SHP77 treated with DMSO at 0.1 percent for 48 hours (cell line): ENCODE data around the gene BUB1.
"Not testable (repeated sequence)": the region's sequence is repeated elsewhere in the genome, so short reads cannot be mapped to it uniquely, and the experiment has no call there.

Source experiments
- DNase-seq: peaks from one replicate; lab custom pipeline; 2025; lab: John Stamatoyannopoulos, UW

BUB1 gene

DNA sequence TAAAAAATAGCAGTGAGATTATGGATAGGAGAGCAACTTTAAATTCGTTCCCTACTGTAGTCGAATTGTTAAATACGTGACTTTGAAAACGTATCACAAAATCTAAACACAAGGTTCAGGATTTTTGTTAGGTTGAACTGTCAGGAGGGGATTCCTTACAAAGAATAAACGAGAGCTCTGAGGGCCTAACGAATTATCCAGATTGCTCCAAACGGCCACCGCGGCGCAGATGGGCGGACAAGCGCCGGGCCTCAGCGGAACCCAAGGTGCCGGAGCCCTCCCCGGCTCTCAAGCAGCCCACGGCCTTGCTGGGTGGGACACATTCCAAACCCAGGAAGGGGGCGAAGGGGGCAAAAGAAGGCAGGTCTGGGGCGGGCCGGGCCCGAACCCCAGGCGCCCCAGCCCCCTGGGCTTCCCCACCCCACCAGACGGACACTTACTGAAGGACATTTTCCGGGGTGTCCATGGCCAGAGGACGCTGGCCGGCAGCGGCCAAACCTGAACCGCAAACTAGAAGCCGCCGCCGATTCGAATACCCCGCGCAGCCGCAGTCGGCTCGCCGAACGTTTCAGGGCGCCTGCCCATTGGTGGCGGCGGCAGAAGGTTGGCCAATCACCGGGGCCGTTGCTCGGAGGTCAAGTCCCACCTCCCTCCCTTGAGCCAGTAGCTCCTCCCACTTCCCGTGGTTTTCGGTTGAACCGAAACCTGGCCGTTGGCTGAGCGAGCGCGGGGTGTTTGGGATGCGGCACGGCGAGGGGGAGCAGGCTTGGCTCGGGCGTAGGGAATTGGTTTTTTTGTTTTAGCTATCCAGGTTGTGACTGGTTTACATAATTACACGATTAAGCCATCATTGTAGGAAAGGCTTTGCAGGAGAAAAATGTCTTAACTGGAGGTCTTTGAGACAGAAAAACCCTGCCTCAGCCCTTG is at the start of gene BUB1:
BUB1 (minus strand) TSS at position 534 of the 927 bp plus-strand sequence; CDS start at position 466, 68 bp downstream.
- DNase-seq, result peak; percentile 85

DNA sequence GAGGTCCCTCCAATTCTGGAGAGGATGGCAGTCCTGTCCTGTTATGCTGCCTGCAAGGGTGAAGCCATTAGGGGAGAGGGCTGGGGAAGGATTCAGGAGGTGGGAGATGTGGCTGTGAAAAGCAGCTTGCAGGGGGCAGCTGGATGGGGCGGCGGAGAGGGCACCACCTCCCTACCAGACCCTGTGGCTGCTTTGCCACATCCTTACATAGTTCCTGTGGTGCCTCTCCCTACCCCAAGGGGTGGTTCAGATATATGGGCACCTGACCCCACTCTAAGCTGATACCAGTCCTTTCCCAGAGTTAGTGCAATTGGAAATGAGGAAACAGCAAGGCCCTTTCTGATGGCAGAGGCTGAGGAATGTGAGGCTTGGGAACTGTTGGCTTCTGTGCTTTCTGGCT is 48.4 kb upstream of the BUB1 start:
- DNase-seq, result no peak

DNA sequence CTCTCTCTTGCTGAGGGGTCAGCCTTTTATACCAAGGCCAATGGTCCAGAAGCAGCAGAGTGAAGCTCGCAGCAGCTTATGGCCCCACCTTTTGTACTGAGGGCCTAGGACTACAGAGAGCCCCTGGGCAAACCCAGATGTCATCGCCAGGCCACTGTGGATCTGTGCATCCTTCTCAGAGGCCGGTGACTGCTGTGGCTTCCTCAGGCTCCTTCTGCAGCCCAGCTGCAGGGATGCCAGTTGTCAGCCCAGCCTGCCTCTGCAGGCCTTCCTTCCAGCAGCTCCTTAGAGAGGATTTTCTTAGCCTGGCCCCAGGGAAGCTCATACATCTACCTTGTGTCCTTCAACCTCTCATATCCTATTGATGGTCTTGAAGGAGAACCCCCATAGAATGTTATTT is 48.0 kb upstream of the BUB1 start:
- no peak for DNase-seq

DNA sequence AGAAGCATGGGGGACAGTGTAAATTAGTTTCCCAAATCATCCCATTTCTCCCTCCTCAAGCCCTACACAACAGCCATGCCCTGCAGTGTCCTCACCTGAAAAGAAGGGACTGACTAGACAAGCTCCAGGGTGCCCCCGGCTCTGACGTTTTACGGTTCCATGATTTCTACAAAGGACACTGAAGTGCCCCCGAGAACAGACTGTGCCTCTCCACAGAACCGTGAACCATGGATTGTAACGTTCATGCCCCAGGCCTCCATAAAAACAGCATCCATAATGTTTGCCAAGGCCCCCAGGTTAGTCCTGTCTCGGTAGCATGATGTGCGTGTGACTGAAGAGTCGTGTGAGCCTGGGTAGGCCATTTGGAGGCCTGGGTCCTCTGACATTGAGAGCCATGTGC is 47.5 kb upstream of the BUB1 start:
- DNase-seq, result no peak

DNA sequence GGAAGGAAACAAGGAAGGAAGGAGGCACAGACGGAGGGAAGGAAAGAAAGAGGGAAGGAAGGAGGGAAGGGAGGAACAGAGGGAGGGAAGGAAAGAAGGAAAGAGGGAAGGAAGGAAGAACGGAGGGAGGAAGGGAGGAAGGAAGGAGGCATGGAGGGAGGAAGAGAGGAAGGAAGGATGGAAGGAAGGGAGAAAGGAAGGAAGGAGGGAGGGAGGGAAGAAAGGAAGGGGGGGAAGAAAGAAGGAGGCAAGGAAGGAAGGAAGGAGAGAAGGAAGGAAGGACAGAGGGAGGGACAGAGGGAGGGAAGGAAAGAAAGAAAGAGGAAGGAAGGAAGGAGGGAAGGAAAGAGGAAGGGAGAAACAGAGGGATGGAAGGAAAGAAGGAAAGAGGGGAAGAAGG is 47.0 kb upstream of the BUB1 start:
- DNase-seq, result no peak

DNA sequence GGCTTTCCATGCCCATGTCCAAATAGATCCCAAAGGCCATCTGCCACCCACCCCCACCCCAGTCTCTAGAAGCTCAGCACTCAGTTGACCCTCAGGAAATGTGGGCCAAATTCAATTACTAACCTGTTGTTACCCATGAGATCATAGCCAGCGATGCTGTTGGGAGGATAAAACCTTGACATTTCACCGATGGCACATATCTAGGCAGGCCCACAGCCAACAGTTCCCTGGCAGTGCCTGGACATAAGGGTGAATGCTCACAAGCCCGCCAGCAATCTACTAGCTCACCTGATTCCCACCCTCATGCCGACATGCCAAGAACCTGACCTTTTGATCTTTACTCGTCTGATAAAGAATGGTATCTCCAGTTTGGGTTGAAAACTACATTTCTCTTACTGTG is 42.7 kb upstream of the BUB1 start:
- DNase-seq, result no peak

DNA sequence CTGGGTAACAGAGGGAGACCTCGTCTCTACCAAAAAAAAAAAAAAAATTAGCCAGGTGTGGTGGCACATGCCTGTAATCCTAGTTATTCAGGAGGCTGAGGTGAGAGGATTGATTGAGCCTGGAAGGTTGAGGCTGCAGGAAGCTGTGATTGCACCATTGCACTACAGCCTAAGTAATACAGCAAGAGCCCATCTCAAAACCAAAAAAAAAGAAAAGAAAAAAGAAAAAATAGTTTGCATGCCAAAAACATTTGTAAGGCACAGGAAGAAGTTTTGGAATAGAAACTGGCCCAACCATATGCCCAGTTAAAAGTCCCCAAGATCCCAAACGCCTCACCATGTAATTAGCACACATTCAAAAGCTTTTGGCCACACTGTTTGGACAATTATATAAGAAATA is 41.1 kb upstream of the BUB1 start:
- DNase-seq, result no peak

DNA sequence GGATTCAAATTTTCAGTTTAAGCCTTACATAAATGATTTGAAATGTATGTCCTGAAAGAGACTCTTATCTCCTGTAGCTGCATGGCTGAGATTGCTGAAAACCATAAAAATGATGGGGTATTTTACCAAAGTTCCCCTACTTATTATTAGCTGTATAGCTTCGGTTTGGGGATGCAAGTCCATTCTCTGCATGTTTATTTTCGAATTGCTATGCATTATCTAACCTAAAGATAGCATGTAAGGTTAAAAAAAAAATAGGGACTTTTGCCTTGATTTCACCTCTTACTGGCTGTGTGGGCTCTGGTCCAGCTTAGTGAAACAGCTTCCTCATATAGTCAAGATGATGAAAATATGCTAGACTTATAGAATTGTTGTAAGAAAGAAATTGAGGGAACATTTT is 40.5 kb upstream of the BUB1 start:
- no peak for DNase-seq

DNA sequence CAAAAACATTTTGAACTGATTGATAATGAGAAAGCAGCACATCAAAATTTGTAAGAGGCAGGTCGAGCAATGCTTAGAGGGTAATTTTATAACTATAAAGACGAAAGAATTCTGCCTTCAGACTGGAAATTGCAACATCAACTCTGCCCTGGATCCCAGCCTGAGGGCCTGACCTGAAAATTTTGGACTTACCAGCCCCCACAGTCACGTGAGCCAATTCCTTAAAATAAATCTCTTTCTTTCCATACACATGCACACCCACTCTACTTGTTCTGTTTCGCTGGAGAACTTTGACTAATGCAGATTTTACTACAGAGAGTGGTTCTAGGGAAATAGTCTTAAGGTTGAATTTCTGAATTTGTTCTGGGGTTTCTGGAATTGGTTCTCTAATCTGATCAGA is 39.9 kb upstream of the BUB1 start:
- DNase-seq, result no peak

DNA sequence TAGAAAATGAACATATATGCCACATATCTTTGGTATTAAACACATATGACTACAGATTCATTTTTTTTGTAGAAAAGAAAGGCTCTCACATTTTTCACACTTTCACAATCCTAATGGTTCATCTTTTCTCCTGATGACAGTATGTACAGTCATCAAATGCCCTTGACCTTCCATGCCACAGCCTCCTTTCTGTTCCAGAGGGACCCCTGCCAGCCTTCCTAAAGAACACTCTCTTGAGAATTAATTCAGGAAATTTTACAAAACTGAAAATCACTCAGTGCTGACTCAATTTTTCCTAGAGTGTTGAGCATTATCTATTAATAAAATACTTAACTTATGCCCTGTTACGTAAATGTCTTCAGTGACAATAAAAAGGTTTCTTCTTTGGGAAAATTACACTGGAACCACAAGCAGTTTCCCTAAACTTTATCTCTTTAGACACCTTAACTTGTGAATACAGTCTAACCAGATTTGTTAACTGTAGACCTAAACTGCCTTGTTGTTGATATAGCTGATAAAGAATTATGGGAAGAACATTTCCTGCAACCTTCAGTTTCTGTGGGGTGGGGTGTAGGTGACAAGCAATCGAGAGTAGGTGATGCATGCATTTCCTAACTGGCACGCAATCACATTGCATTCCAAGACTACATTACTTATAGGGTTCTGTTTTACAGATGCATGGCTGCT is 39.2 kb upstream of the BUB1 start:
- DNase-seq, result no peak

DNA sequence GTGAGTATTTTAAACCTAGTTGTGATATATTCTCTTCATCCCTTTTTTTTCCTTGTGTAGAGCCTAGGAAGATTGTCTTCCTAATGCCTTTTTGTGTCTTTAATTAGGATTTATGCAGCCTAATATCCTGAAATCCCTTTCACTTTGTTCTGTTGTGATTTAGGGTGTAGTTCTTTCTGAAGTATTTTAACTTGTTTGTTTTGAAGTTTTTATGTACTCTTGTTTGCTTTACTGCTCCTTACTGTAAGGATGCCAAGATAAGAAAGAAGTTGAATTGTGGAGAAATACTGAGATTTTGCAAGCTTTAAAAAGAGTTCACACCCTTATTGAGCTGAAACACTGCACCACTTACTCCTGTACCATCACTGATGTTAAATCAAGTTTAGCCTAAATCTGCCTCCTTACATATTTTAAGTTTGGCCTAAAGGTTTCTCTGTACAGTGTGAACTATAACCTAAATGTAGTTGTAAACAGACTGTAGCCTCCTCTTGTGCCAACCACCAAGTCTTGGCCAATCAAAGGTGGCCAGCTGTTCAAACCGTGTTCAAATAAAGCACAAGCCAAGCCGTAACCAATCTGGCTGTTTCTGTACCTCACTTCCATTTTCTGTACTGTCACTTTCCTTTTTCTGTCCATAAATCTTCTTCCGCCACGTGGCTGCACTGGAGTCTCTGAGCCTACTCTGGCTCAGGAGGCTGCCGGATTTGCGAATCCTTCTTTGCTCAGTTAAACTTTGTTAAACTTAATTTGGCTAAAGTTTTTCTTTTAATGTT is 36.8 kb upstream of the BUB1 start:
- DNase-seq, result no peak

DNA sequence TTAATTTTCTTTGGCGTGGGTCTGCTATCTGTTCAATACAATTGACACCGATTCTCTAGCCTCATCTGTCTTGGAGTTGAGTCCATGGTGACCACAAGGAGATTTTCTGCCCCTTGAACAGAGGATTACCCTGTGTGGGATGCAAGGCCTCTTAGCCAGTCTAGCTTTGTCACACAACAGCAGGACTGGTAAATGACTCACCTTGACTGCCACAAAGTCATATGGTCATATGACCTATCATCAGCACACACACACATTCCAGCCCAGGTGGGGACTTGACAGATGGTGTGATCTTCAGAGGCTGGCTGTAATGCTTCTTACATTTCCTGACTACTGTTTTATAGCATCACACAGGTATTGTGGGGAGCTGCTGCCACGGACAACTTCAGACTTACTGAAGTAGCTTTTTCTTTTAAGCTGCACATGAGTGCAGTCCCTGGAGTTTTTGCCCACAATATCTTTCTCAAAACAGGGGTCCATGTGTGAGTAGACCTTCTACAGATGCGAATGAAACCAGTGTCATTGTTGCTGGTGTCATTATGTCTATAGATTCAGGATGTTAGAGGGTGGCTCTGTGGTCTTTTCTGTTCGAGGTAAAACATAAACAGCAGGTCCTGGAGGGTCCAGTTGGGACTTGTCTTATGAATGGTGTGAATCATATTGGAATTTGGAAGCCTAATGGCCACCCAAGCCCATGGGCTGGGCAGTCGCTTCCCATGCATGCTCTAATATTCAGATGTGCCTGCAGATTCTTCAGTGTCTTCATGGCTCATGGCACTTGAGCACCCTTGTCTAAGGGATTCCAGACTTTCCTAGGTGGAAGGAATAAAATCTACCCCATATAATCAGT is 35.9 kb upstream of the BUB1 start:
- DNase-seq, result no peak

DNA sequence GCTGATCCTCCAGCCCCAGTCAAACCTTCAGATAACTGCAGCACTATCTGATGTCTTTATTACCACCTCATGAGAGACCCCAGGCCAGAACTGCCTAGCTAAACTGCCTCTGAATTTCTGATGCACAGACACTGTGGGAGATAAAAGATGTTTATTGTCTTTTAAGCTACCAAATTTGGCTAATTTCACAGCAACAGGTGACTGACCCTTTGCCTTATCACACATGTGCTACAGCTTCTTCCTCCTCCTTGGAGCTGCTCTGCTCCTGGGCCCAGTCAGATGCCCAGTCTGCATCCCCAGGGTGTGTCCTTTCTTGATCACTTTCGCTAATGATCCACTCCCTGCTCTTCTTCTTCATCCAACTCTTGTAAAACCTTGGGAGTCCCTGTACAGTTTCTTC is 34.9 kb upstream of the BUB1 start:
- DNase-seq, result no peak

DNA sequence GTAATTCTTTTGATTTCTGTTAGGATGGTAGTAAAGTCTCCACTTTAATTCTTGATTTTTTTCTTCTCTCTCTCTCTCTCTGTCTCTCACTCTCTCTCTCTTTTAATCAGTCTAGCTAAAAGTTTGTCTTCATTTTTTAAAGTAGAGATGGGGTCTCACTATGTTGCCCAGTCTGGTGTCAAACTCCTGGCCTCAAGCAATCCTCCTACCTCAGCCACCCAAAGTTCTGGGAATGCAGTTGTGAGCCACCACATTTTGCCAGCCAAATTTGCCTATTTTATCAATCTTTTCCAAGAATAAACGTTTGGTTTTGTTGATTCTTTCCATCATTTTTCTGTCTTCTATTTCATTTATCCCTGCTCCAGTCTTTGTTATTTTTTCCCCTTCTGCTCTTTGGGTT is 30.6 kb upstream of the BUB1 start:
- DNase-seq, result no peak

DNA sequence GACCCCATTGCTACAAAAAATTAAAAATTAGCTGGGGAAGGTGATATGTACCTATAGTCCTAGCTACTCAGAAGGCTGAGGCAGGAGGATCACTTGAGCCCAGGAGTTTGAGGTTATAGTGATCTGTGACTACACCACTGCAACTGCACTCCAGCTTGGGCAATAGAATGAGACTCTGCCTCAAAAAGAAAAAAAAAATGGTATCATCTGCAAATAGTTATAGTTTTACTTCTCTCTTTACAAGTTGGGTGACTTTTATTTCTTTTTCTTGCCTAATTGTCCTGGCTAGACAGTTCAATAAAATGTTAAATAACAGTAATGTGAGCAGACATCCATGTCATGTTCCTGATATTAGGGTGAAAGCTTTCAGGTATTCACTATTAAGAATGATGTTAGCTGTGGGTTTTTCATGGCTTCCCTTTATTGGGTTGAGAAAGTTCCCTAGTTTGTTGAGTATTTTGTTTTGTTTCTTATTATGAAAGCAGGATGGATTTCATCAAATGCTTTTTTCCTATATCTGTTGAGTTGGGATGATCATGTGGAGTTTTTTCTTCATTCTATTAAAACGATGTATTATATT is 29.6 kb upstream of the BUB1 start:
- no peak for DNase-seq

DNA sequence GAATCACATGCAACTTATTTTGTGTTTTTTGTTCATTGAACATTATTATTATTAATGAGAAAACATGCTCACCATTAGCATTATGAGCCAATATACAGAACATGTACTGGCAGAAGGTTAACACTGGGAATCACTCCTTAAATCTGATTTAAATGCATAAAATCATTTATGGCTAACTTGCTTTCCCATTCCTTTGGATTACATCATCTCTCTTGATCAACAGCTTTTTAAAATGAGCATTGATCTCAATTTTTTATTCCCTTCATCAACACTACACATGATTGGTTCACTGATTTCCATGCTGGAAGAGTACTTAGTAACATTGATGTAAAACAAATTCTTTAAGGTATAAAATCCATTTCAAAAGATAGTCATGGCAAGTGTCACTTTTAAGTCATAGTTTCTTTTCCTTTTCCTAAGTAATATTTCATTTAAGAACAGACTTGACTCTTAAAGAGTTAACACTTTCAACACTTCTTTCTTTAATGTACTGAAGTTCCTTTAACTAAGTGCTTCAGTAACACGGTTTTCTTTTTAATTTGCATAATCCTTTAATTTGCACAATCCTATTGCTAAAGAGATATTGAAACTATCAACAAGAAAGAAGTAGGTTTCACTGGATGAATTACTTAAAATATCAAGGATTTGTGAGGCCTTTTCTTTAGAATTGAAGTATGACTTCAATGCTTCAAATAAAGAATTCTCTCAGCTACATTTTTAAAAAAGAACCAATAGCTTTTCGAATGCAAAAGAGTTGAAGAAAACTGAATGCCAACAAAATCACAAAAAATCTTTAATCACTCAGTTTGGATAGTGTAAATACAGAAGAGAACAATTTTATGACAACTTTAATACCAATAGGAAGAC is 24.9 kb upstream of the BUB1 start:
- no peak for DNase-seq

DNA sequence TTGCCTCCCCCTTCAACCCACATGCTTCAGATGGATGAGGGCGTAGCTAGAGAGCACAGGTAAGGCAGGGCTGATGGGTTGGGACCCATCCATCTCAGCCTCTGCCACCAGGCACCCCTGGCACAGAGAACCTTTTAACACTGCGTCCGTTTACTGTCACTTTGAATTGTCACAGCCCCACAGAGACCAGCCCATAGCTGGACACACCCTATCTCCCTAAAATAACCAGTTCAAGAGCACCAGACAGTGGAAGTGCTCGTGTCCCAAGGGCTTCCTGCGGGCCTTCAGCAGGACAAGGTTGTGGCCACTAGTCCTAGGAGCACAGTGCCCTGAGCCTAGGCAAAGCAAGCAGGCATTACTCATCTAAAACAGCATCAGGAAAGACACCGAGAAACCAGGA is 20.4 kb upstream of the BUB1 start:
- not testable (repeated sequence) for DNase-seq

DNA sequence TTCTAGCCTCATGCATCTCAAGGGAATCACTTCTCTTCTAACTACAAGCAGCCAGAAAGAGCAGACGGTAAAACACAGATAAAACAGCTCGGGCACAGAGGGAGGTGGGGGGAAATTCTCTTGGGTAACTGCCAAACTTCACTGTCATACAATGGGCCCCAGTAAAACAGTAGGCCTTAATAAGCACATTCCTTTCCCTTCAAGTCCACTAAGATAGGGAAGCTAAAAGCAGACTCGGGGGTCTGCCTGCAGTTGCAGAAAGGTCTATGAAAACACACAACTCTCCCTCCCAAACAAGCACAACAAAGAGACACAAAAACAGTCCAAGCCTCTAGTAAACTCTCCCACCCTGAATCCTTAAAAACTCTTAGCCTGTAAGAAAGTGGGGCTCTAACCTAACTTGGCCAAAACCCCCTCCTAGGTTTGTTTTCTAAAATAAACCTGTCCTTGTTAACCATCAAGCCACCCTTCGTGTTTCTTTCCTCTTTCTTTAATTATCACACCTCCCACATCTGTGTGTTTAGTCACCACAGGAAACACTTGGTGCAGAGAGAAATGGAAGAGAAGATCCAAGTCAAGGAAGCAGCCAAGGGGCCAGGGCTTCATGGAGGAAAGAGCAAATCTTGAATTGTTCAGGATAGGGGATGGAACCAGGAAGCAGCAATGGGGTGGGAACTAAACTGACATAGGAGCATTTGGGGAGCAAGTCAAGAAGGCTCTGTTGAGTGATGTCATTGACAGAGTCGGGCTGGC is 17.5 kb upstream of the BUB1 start:
- not testable (repeated sequence) for DNase-seq

DNA sequence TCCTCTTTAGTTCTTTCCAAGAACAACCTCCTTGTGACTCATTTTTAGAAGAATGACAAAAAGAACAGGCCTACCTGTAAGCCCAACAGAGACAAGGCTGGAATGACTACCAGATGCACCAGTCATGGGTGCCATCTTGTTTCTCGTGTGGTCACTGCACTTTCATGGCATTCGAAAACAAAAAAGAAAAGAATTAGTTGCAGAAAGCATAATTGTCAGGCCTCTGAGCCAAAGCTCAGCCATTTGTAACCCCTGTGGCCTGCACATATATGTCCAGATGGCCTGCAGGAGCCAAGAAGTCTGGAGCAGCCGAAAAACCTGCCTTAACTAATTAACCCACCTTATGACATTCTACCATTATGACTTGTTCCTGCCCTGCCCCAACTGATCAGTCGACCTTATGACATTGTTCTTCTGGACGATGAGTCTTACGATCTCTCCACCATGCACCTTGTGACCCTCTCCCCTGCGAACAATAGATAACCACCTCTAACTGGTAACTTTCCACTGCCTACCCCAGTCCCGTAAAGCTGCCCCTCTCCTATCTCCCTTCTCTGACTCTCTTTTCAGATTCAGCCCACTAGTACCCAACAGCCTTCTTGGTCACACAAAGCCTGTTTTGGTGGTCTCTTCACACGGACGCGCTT is 13.9 kb upstream of the BUB1 start:
- no peak for DNase-seq
